Lower leg skin (tissue), 4 donors: ENCODE results near the gene DIO3. TPM values are rescaled to one million over a fixed set of nuclear protein-coding genes. Genes with fewer than 3 reads are reported as not detected.
"Not testable (repeated sequence)": the region's sequence is repeated elsewhere in the genome, so short reads cannot be mapped to it uniquely, and the experiment has no call there.

Experiments used
- DNase-seq, 2 donors: peaks; one replicate each; pipeline ENCODE4 v3.0.0-alpha.2; 2019; ENCODE audit warnings: low spot score in 2 of 2
- H3K4me3 ChIP-seq: fragments of 200-600 bp; sonication (generic); 2 replicates; pipeline ENCODE4 v1.5.1; 2017; ENCODE audit warnings: mild to moderate bottlenecking, low read depth; ENCODE audit not compliant: poor library complexity, severe bottlenecking
- CTCF ChIP-seq, 3 donors: fragments of 450-650 bp; IDR thresholded peaks; one replicate each; pipeline ENCODE4 v1.5.1; 2016; ENCODE audit warnings: antibody characterized with exemption in 3 of 3, mild to moderate bottlenecking in 3 of 3, moderate library complexity in 2 of 3
- POLR2A ChIP-seq, 2 donors: fragments of 450-650 bp; IDR thresholded peaks; one replicate each; pipeline ENCODE4 v1.6.1; 2016 to 2017; ENCODE audit warnings: antibody characterized with exemption in 2 of 2, mild to moderate bottlenecking in 1 of 2, moderate library complexity in 1 of 2
- WGBS, 2 donors: methylation state at CpG; one replicate each; pipeline ENCODE4 v1.1.5; 2018; 5-methylcytosine and 5-hydroxymethylcytosine counted together
- intact Hi-C: fragments of 100-400 bp; cut with DNase I; formaldehyde crosslinking; loops from one replicate; pipeline ENCODE4 v1.15.0; 2023; ENCODE audit warnings: low total_unique reads
- total RNA-seq, 4 donors: library from RNA; depleted of rRNA; stranded (reverse); fragments of >200 nt; gene quantifications; one replicate each; pipeline ENCODE4 v1.1.0, GENCODE V29; 2016

The DIO3 gene
- total RNA-seq, 4 donors from 2014 or later, result 2.3 to 3.7 (median 2.7) TPM

- no peak for DNase-seq
- no peak overlapping the region for H3K4me3 ChIP-seq
- 61 to 69% methylated on average over 19 to 20 of the region's 20 CpGs for WGBS, 2 donors
- TF ChIP-seq CTCF (IDR thresholded peaks at IDR 0.05), result no peak
- no peak for TF ChIP-seq POLR2A (IDR thresholded peaks at IDR 0.05)
- intact Hi-C loops, result no loop called here
Observed at GRCh38 chr14:101554991-101555668, 6.2 kb upstream of the DIO3 start.

- H3K4me3 ChIP-seq, intact Hi-C loops, DNase-seq: not testable (repeated sequence)
- WGBS, 2 donors, result 67 to 68% methylated on average over 5 of the region's 5 CpGs
Observed at GRCh38 chr14:101555669-101556043, 5.6 kb upstream of the DIO3 start.

- H3K4me3 ChIP-seq, result no peak overlapping the region
- 62% methylated on average over 7 to 8 of the region's 10 CpGs for WGBS, 2 donors
- intact Hi-C loops, result no loop called here
- TF ChIP-seq CTCF (IDR thresholded peaks at IDR 0.05), result no peak
- TF ChIP-seq POLR2A (IDR thresholded peaks at IDR 0.05), result no peak
- DNase-seq, result no peak
Observed at GRCh38 chr14:101556131-101556530, 5.2 kb upstream of the DIO3 start.

GRCh38 chr14:101556566-101557320 is 4.6 kb upstream of the DIO3 start:
- intact Hi-C loops, result no loop called here
- TF ChIP-seq CTCF (IDR thresholded peaks at IDR 0.05), result no peak
- WGBS, 2 donors, result 55 to 64% methylated on average over 8 to 13 of the region's 13 CpGs
- no peak for DNase-seq
- H3K4me3 ChIP-seq, result no peak overlapping the region

GRCh38 chr14:101557321-101557695 is 4.0 kb upstream of the DIO3 start:
- no peak overlapping the region for H3K4me3 ChIP-seq
- no peak for DNase-seq
- WGBS, 2 donors, result 65 to 71% methylated on average over 7 of the region's 7 CpGs
- intact Hi-C loops, result no loop called here
- TF ChIP-seq POLR2A (IDR thresholded peaks at IDR 0.05), result no peak
- TF ChIP-seq CTCF (IDR thresholded peaks at IDR 0.05), result no peak

GRCh38 chr14:101557811-101558738 is 3.2 kb upstream of the DIO3 start:
- WGBS, 2 donors, result 66 to 79% methylated on average over 5 to 11 of the region's 11 CpGs
- peak in 1 of 2 donors; percentile 40 for DNase-seq
- TF ChIP-seq CTCF (IDR thresholded peaks at IDR 0.05) (no peak), POLR2A (IDR thresholded peaks at IDR 0.05) (no peak)
- intact Hi-C loops, result no loop called here
- no peak overlapping the region for H3K4me3 ChIP-seq
